IMR-90 (cell line): ENCODE measurements around the gene RHBDL1. TPM values are rescaled to one million over a fixed set of nuclear protein-coding genes. Genes with fewer than 3 reads are reported as not detected.

Experiments used
- ATAC-seq: fragments of 200-7000 bp; cut with Tn5 transposase; 2 replicates; pipeline ENCODE4 v1.9.1; 2020; ENCODE audit warnings: low read depth, mild to moderate bottlenecking, moderate library complexity
- BruUV-seq: library from RNA; stranded (reverse); fragments of 400-500 nt; replicated peaks from 2 replicates; lab custom pipeline; 2021; lab: Mats Ljungman, UMichigan
- CTCF ChIA-PET: fragments of 300-600 bp; formaldehyde crosslinking; extraction: SDS; loops from one replicate; lab custom pipeline; 2021; ENCODE audit warnings: antibody characterized with exemption; lab: Yijun Ruan, JAX
- POLR2A ChIA-PET: fragments of 300-600 bp; sonication (Branson Sonifier 250); formaldehyde crosslinking; loops from one replicate; lab custom pipeline; 2022; ENCODE audit warnings: antibody characterized with exemption; ENCODE audit not compliant: unreplicated experiment; lab: Charles Lee
- DNase-seq: peaks from one replicate; pipeline ENCODE4 v3.0.0; 2013
- H2AFZ ChIP-seq: replicated peaks from 2 replicates; pipeline ENCODE3; 2013; ENCODE audit warnings: low read length, mild to moderate bottlenecking; ENCODE audit not compliant: poor library complexity
- H2AK5ac ChIP-seq: 2 replicates; pipeline ENCODE4 v1.6.1; 2013; ENCODE audit warnings: low read depth, low read length, inconsistent platforms
- H2AK9ac ChIP-seq: replicated peaks from 2 replicates; pipeline ENCODE3; 2013; ENCODE audit warnings: mild to moderate bottlenecking, low read depth, low read length, moderate library complexity; ENCODE audit not compliant: poor library complexity
- H2BK120ac ChIP-seq: 2 replicates; pipeline ENCODE4 v1.6.1; 2013; ENCODE audit warnings: low read depth, low read length, inconsistent platforms
- H2BK15ac ChIP-seq: 3 replicates; pipeline ENCODE4 v1.6.1; 2013; ENCODE audit warnings: low read depth, low read length, inconsistent platforms
- H2BK20ac ChIP-seq: 2 replicates; pipeline ENCODE4 v1.6.1; 2013; ENCODE audit warnings: low read depth, mild to moderate bottlenecking, inconsistent platforms, low read length, moderate library complexity
- H2BK5ac ChIP-seq: 2 replicates; pipeline ENCODE4 v1.6.1; 2013; ENCODE audit warnings: mild to moderate bottlenecking, low read depth, low read length, inconsistent platforms; ENCODE audit not compliant: poor library complexity, severe bottlenecking
- H3K14ac ChIP-seq: replicated peaks from 2 replicates; pipeline ENCODE4 v1.6.1; 2013; ENCODE audit warnings: low read depth, low read length, inconsistent platforms
- H3K18ac ChIP-seq: 2 replicates; pipeline ENCODE4 v1.6.1; 2013; ENCODE audit warnings: low read depth, low read length, control low read depth
- H3K23ac ChIP-seq: 2 replicates; pipeline ENCODE4 v1.6.1; 2013; ENCODE audit warnings: low read depth, low read length, inconsistent platforms
- H3K27ac ChIP-seq: 2 replicates; pipeline ENCODE4 v1.5.1; 2013; ENCODE audit warnings: mild to moderate bottlenecking, control low read depth, low read length; ENCODE audit not compliant: insufficient read depth
- H3K27me3 ChIP-seq: 2 replicates; pipeline ENCODE4 v1.6.1; 2013; ENCODE audit warnings: low read length; ENCODE audit not compliant: control insufficient read depth, insufficient read depth
- H3K36me3 ChIP-seq: 2 replicates; pipeline ENCODE4 v1.6.1; 2013; ENCODE audit warnings: low read length, mixed read lengths; ENCODE audit not compliant: control insufficient read depth, insufficient read depth
- H3K4ac ChIP-seq: 2 replicates; pipeline ENCODE4 v1.6.1; 2013; ENCODE audit warnings: low read depth, low read length, inconsistent platforms
- H3K4me1 ChIP-seq: 2 replicates; pipeline ENCODE4 v1.6.1; 2013; ENCODE audit warnings: low read length, mixed read lengths; ENCODE audit not compliant: control insufficient read depth, insufficient read depth
- H3K4me2 ChIP-seq: 2 replicates; pipeline ENCODE4 v1.6.1; 2013; ENCODE audit warnings: low read depth, mild to moderate bottlenecking, control low read depth, low read length, moderate library complexity
- H3K4me3 ChIP-seq: 2 replicates; pipeline ENCODE4 v1.5.1; 2013; ENCODE audit warnings: low read depth, mild to moderate bottlenecking, control low read depth, low read length, moderate library complexity; ENCODE audit not compliant: insufficient read depth
- H3K56ac ChIP-seq: 2 replicates; pipeline ENCODE4 v1.6.1; 2013; ENCODE audit warnings: low read length, inconsistent platforms; ENCODE audit not compliant: insufficient read depth; ENCODE audit errors: extremely low read depth
- H3K79me1 ChIP-seq, 2 experiments: 2 replicates each; pipeline ENCODE4 v1.6.1; 2013; ENCODE audit warnings: low read length in 2 of 2, inconsistent platforms in 1 of 2, low read depth in 1 of 2
- H3K9ac ChIP-seq: 2 replicates; pipeline ENCODE4 v1.6.1; 2013; ENCODE audit warnings: low read depth, low read length, control low read depth
- H3K9me1 ChIP-seq: 2 replicates; pipeline ENCODE4 v1.6.1; 2013; ENCODE audit warnings: low read length, inconsistent platforms; ENCODE audit not compliant: insufficient read depth
- H3K9me3 ChIP-seq: 2 replicates; pipeline ENCODE4 v1.6.1; 2013; ENCODE audit warnings: low read length; ENCODE audit not compliant: control insufficient read depth, insufficient read depth
- H4K20me1 ChIP-seq: 2 replicates; pipeline ENCODE4 v1.6.1; 2013; ENCODE audit warnings: low read length, inconsistent platforms; ENCODE audit not compliant: insufficient read depth
- H4K5ac ChIP-seq: 2 replicates; pipeline ENCODE4 v1.6.1; 2013; ENCODE audit warnings: mild to moderate bottlenecking, low read depth, low read length, control low read depth
- H4K8ac ChIP-seq, 2 experiments: 2 replicates each; pipeline ENCODE4 v1.6.1; 2013; ENCODE audit warnings: low read depth in 2 of 2, low read length in 2 of 2, control low read depth in 1 of 2, inconsistent platforms in 1 of 2
- H4K91ac ChIP-seq: 2 replicates; pipeline ENCODE4 v1.6.1; 2013; ENCODE audit warnings: low read depth, low read length, inconsistent platforms; ENCODE audit not compliant: insufficient read depth
- BHLHE40 ChIP-seq: fragments of 150-350 bp; IDR thresholded peaks from 2 replicates; pipeline ENCODE4 v1.6.1; 2016; ENCODE audit warnings: mild to moderate bottlenecking, low read depth, low read length
- CEBPB ChIP-seq: IDR thresholded peaks from 2 replicates; pipeline ENCODE4 v1.6.1; 2012; ENCODE audit warnings: low read depth, low read length, improper control_type of control experiment
- MAFK ChIP-seq: IDR thresholded peaks from 2 replicates; pipeline ENCODE4 v1.6.1; 2012; ENCODE audit warnings: low read depth, low read length, improper control_type of control experiment
- MXI1 ChIP-seq: IDR thresholded peaks from 2 replicates; pipeline ENCODE4 v1.6.1; 2012; ENCODE audit warnings: low read depth, mild to moderate bottlenecking, low read length, moderate library complexity, borderline replicate concordance
- POLR2A ChIP-seq: IDR thresholded peaks from 2 replicates; pipeline ENCODE4 v1.6.1; 2012; ENCODE audit warnings: mild to moderate bottlenecking, low read depth, low read length
- RFX5 ChIP-seq: IDR thresholded peaks from 2 replicates; pipeline ENCODE4 v1.8.0; 2012; ENCODE audit warnings: low read depth, mild to moderate bottlenecking, low read length, moderate library complexity
- SMC3 ChIP-seq: fragments of 150-350 bp; IDR thresholded peaks from 2 replicates; pipeline ENCODE4 v1.6.1; 2016; ENCODE audit warnings: low read depth, mild to moderate bottlenecking, antibody characterized with exemption, low read length, moderate library complexity
- WGBS, 2 experiments: methylation state at CpG; one replicate each; pipeline versions ENCODE4 v1.1.5 to v1.1.7; 2013; ENCODE audit warnings: missing lambda C conversion rate in 2 of 2; ENCODE audit not compliant: insufficient read length in 1 of 2; ENCODE audit errors: extremely low coverage in 2 of 2; 5-methylcytosine and 5-hydroxymethylcytosine counted together
- dilution Hi-C: fragments of 300-500 bp; cut with HindIII; formaldehyde crosslinking; loops from one replicate; pipeline ENCODE4 v1.14.3; 2018; ENCODE audit warnings: low sequenced_read_pairs; ENCODE audit not compliant: unreplicated experiment
- in situ Hi-C: fragments of 300-500 bp; cut with MboI; formaldehyde crosslinking; loops from 3 replicates; pipeline ENCODE4 v1.14.3; 2019; ENCODE audit warnings: low sequenced_read_pairs, inconsistent platforms, mixed read lengths
- intact Hi-C: fragments of 100-400 bp; cut with micrococcal nuclease; formaldehyde crosslinking; loops from 2 replicates; pipeline ENCODE4 v1.10.0; 2022
- polyA plus RNA-seq, 3 experiments: library from polyadenylated mRNA; depleted of rRNA; stranded (reverse); fragments of >200 nt; gene quantifications; 2 replicates each; pipeline ENCODE4 v1.2.3, GENCODE V29; 2012; ENCODE audit warnings: low replicate concordance in 1 of 3
- total RNA-seq: library from RNA; depleted of rRNA; stranded (reverse); fragments of >200 nt; gene quantifications from 2 replicates; pipeline ENCODE4 v1.2.3, GENCODE V29; 2012

RHBDL1 gene
- total and polyA plus RNA-seq, 2 of the 4 experiments (the other 2 are of a cell fraction): 0.72 to 4.1 TPM

DNA sequence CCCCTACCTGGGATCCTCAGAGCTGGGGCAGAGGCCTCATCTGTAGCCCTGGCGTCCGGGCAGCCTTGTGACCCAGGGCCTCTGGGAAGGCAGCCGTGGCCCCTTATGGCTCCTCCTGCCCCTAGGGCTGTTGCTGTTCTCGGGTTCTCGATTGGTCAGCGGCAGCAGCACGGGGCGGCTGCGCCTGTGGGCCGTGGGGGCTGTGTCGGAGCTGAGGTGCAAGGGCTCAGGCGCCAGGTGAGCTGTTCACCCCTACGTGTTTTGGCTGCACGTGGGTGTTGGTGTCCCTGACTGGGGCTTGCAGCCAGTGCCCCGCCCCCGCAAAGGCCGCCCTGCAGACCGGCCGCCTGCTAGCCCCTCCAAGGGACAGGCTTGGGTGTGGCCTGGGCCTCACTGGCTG, 13.4 kb upstream of the RHBDL1 start:
- POLR2A ChIA-PET: no interaction called here
- Histone ChIP-seq H3K36me3 (peaks cover 4% of the 10 kb centered on the region), H3K18ac (no peak overlapping the region), H3K9me3 (no peaks in the 10 kb centered on the region), H3K56ac (no peak overlapping the region), H3K14ac (no peak overlapping the region), H3K4me1 (peaks cover 5% of the 10 kb centered on the region), H4K91ac (no peak overlapping the region), H3K79me1 (no peaks in the 10 kb centered on the region), H2AK5ac (no peak overlapping the region), H3K27me3 (no peaks in the 10 kb centered on the region), H3K4me2 (no peak overlapping the region), H4K8ac (no peak overlapping the region), H3K23ac (no peak overlapping the region), H4K5ac (no peak overlapping the region), H3K9me1 (no peaks in the 10 kb centered on the region), H3K27ac (no peak overlapping the region), H4K20me1 (no peaks in the 10 kb centered on the region), H3K9ac (no peak overlapping the region), H2BK5ac (no peak overlapping the region), H2BK20ac (no peak overlapping the region), H2AFZ (no peak overlapping the region), H3K4me3 (no peak overlapping the region), H3K4ac (no peak overlapping the region), H2BK15ac (no peak overlapping the region), H2AK9ac (no peak overlapping the region), H2BK120ac (no peak overlapping the region)
- TF ChIP-seq BHLHE40 (no peak), RFX5 (no peak), SMC3 (no peak), POLR2A (no peak), MAFK (no peak), CEBPB (no peak), MXI1 (no peak)
- CTCF ChIA-PET: no interaction called here
- BruUV-seq: no TSS peak
- 96% methylated on average over 18 of the region's 19 CpGs; no CpG with 5 or more reads in 1 of the 2 experiments for whole genome bisulfite sequencing, 2 experiments
- intact Hi-C loops (no loop called here), dilution Hi-C loops (no loop called here), in situ Hi-C loops (no loop called here)
- no peak for DNase-seq
- ATAC-seq: no peak
